ENCODE results near the gene DENND4A.
"Not testable (repeated sequence)": the region's sequence is repeated elsewhere in the genome, so short reads cannot be mapped to it uniquely, and the experiment has no call there.

DENND4A gene

GRCh38 chr15:65812916-65813315, 20.8 kb upstream of the DENND4A start:
- H3K27me3 ChIP-seq (ENCODE audit: control insufficient read depth, insufficient read depth, low read length), result no peaks in the 10 kb centered on the region

GRCh38 chr15:65812467-65812866, 20.4 kb upstream of the DENND4A start:
- Histone ChIP-seq H3K36me3 (ENCODE audit: control insufficient read depth, insufficient read depth, low read length) (no peaks in the 10 kb centered on the region), H3K9me3 (ENCODE audit: control insufficient read depth, low read length) (no peaks in the 10 kb centered on the region), H3K4me3 (ENCODE audit: low read length) (no peak overlapping the region), H3K9ac (ENCODE audit: low read length) (no peak overlapping the region), H3K4me1 (ENCODE audit: control insufficient read depth, insufficient read depth, low read length) (no peaks in the 10 kb centered on the region), H3K27me3 (ENCODE audit: control insufficient read depth, insufficient read depth, low read length) (no peaks in the 10 kb centered on the region)

More at GRCh38 chr15:65812916-65813315, 20.8 kb upstream of the DENND4A start:
- Histone ChIP-seq H3K9me3 (ENCODE audit: control insufficient read depth, low read length) (no peaks in the 10 kb centered on the region), H3K4me3 (ENCODE audit: low read length) (no peak overlapping the region), H3K4me1 (ENCODE audit: control insufficient read depth, insufficient read depth, low read length) (no peaks in the 10 kb centered on the region), H3K36me3 (ENCODE audit: control insufficient read depth, insufficient read depth, low read length) (no peaks in the 10 kb centered on the region), H3K9ac (ENCODE audit: low read length) (no peak overlapping the region)

GRCh38 chr15:65811835-65812234, 19.7 kb upstream of the DENND4A start:
- Histone ChIP-seq H3K36me3 (ENCODE audit: control insufficient read depth, insufficient read depth, low read length) (no peaks in the 10 kb centered on the region), H3K9ac (ENCODE audit: low read length) (no peak overlapping the region), H3K9me3 (ENCODE audit: control insufficient read depth, low read length) (no peaks in the 10 kb centered on the region), H3K4me1 (ENCODE audit: control insufficient read depth, insufficient read depth, low read length) (no peaks in the 10 kb centered on the region), H3K4me3 (ENCODE audit: low read length) (no peak overlapping the region), H3K27me3 (ENCODE audit: control insufficient read depth, insufficient read depth, low read length) (no peaks in the 10 kb centered on the region)

- H3K4me3 ChIP-seq (ENCODE audit: low read length); H3K36me3 ChIP-seq (ENCODE audit: control insufficient read depth, insufficient read depth, low read length); H3K9ac ChIP-seq (ENCODE audit: low read length); H3K27me3 ChIP-seq (ENCODE audit: control insufficient read depth, insufficient read depth, low read length); H3K4me1 ChIP-seq (ENCODE audit: control insufficient read depth, insufficient read depth, low read length); H3K9me3 ChIP-seq (ENCODE audit: control insufficient read depth, low read length): not testable (repeated sequence)
Observed at GRCh38 chr15:65811011-65811733, 19.1 kb upstream of the DENND4A start.

GRCh38 chr15:65806397-65806796, 14.3 kb upstream of the DENND4A start:
- H3K9me3 ChIP-seq (ENCODE audit: control insufficient read depth, low read length), result no peaks in the 10 kb centered on the region
- H3K36me3 ChIP-seq (ENCODE audit: control insufficient read depth, insufficient read depth, low read length), result no peaks in the 10 kb centered on the region
- H3K9ac ChIP-seq (ENCODE audit: low read length), result no peak overlapping the region
- H3K4me1 ChIP-seq (ENCODE audit: control insufficient read depth, insufficient read depth, low read length), result no peaks in the 10 kb centered on the region
- H3K27me3 ChIP-seq (ENCODE audit: control insufficient read depth, insufficient read depth, low read length), result no peaks in the 10 kb centered on the region
- no peak overlapping the region for H3K4me3 ChIP-seq (ENCODE audit: low read length)

GRCh38 chr15:65805019-65805745, 13.1 kb upstream of the DENND4A start:
- H3K9ac ChIP-seq (ENCODE audit: low read length), result no peak overlapping the region
- H3K9me3 ChIP-seq (ENCODE audit: control insufficient read depth, low read length), result no peaks in the 10 kb centered on the region
- H3K4me1 ChIP-seq (ENCODE audit: control insufficient read depth, insufficient read depth, low read length), result no peaks in the 10 kb centered on the region
- H3K36me3 ChIP-seq (ENCODE audit: control insufficient read depth, insufficient read depth, low read length), result no peaks in the 10 kb centered on the region
- H3K27me3 ChIP-seq (ENCODE audit: control insufficient read depth, insufficient read depth, low read length), result no peaks in the 10 kb centered on the region
- no peak overlapping the region for H3K4me3 ChIP-seq (ENCODE audit: low read length)

- H3K4me3 ChIP-seq (ENCODE audit: low read length), result no peak overlapping the region
- no peaks in the 10 kb centered on the region for H3K4me1 ChIP-seq (ENCODE audit: control insufficient read depth, insufficient read depth, low read length)
- no peaks in the 10 kb centered on the region for H3K27me3 ChIP-seq (ENCODE audit: control insufficient read depth, insufficient read depth, low read length)
- no peaks in the 10 kb centered on the region for H3K9me3 ChIP-seq (ENCODE audit: control insufficient read depth, low read length)
- no peaks in the 10 kb centered on the region for H3K36me3 ChIP-seq (ENCODE audit: control insufficient read depth, insufficient read depth, low read length)
- H3K9ac ChIP-seq (ENCODE audit: low read length), result no peak overlapping the region
Observed at GRCh38 chr15:65804252-65804931, 12.3 kb upstream of the DENND4A start.

GRCh38 chr15:65801229-65801805, 9.2 kb upstream of the DENND4A start:
- Histone ChIP-seq H3K36me3 (ENCODE audit: control insufficient read depth, insufficient read depth, low read length) (no peaks in the 10 kb centered on the region), H3K4me1 (ENCODE audit: control insufficient read depth, insufficient read depth, low read length) (no peaks in the 10 kb centered on the region), H3K9ac (ENCODE audit: low read length) (no peak overlapping the region), H3K9me3 (ENCODE audit: control insufficient read depth, low read length) (no peaks in the 10 kb centered on the region), H3K4me3 (ENCODE audit: low read length) (no peak overlapping the region), H3K27me3 (ENCODE audit: control insufficient read depth, insufficient read depth, low read length) (no peaks in the 10 kb centered on the region)

GRCh38 chr15:65796610-65797078, 4.6 kb upstream of the DENND4A start:
- H3K27me3 ChIP-seq (ENCODE audit: control insufficient read depth, insufficient read depth, low read length), result no peaks in the 10 kb centered on the region
- H3K9ac ChIP-seq (ENCODE audit: low read length), result no peak overlapping the region
- no peak overlapping the region for H3K4me3 ChIP-seq (ENCODE audit: low read length)
- H3K9me3 ChIP-seq (ENCODE audit: control insufficient read depth, low read length), result no peaks in the 10 kb centered on the region
- H3K4me1 ChIP-seq (ENCODE audit: control insufficient read depth, insufficient read depth, low read length), result no peaks in the 10 kb centered on the region
- no peaks in the 10 kb centered on the region for H3K36me3 ChIP-seq (ENCODE audit: control insufficient read depth, insufficient read depth, low read length)

GRCh38 chr15:65795663-65796216, 3.6 kb upstream of the DENND4A start:
- Histone ChIP-seq H3K4me1 (ENCODE audit: control insufficient read depth, insufficient read depth, low read length) (no peaks in the 10 kb centered on the region), H3K36me3 (ENCODE audit: control insufficient read depth, insufficient read depth, low read length) (no peaks in the 10 kb centered on the region), H3K4me3 (ENCODE audit: low read length) (no peak overlapping the region), H3K27me3 (ENCODE audit: control insufficient read depth, insufficient read depth, low read length) (no peaks in the 10 kb centered on the region), H3K9ac (ENCODE audit: low read length) (no peak overlapping the region), H3K9me3 (ENCODE audit: control insufficient read depth, low read length) (no peaks in the 10 kb centered on the region)

GRCh38 chr15:65793818-65794104, 1.7 kb upstream of the DENND4A start:
- no peaks in the 10 kb centered on the region for H3K36me3 ChIP-seq (ENCODE audit: control insufficient read depth, insufficient read depth, low read length)
- H3K9ac ChIP-seq (ENCODE audit: low read length), result no peak overlapping the region
- H3K4me1 ChIP-seq (ENCODE audit: control insufficient read depth, insufficient read depth, low read length), result no peaks in the 10 kb centered on the region
- H3K9me3 ChIP-seq (ENCODE audit: control insufficient read depth, low read length), result no peaks in the 10 kb centered on the region
- H3K27me3 ChIP-seq (ENCODE audit: control insufficient read depth, insufficient read depth, low read length), result no peaks in the 10 kb centered on the region
- H3K4me3 ChIP-seq (ENCODE audit: low read length), result no peak overlapping the region

Data from mucosa of stomach (tissue), 1 donor.